ENCODE data around the gene KLHL42. TPM values are rescaled to one million over a fixed set of nuclear protein-coding genes. Genes with fewer than 3 reads are reported as not detected.

The KLHL42 gene
- total and polyA plus RNA-seq, 2 experiments from 2014 or later, result 7.6 to 33.2 TPM

- Mint-ChIP-seq H3K27ac (no peak overlapping the region), H3K27me3 (ENCODE audit: insufficient read depth, low read depth, poor library complexity) (peaks cover 2% of the 10 kb centered on the region), H3K4me1 (no peaks in the 10 kb centered on the region; the same call in 2 of the 3 replicates), H3K4me3 (no peak overlapping the region), H3K9me3 (peaks cover 4% of the 10 kb centered on the region; the same call in 2 of the 3 replicates), H3K36me3 (ENCODE audit: low read depth) (0 out of 3 replicates have a peak, but pooled peaks cover 2% of the 10 kb centered on the region)
- no peak for ATAC-seq
- TF ChIP-seq NANOG (IDR thresholded peaks at IDR 0.05; ENCODE audit: borderline replicate concordance), result no peak
- TF ChIP-seq, protein P1, sequence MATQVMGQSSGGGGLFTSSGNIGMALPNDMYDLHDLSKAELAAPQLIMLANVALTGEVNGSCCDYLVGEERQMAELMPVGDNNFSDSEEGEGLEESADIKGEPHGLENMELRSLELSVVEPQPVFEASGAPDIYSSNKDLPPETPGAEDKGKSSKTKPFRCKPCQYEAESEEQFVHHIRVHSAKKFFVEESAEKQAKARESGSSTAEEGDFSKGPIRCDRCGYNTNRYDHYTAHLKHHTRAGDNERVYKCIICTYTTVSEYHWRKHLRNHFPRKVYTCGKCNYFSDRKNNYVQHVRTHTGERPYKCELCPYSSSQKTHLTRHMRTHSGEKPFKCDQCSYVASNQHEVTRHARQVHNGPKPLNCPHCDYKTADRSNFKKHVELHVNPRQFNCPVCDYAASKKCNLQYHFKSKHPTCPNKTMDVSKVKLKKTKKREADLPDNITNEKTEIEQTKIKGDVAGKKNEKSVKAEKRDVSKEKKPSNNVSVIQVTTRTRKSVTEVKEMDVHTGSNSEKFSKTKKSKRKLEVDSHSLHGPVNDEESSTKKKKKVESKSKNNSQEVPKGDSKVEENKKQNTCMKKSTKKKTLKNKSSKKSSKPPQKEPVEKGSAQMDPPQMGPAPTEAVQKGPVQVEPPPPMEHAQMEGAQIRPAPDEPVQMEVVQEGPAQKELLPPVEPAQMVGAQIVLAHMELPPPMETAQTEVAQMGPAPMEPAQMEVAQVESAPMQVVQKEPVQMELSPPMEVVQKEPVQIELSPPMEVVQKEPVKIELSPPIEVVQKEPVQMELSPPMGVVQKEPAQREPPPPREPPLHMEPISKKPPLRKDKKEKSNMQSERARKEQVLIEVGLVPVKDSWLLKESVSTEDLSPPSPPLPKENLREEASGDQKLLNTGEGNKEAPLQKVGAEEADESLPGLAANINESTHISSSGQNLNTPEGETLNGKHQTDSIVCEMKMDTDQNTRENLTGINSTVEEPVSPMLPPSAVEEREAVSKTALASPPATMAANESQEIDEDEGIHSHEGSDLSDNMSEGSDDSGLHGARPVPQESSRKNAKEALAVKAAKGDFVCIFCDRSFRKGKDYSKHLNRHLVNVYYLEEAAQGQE (IDR thresholded peaks at IDR 0.05; ENCODE audit: unreplicated experiment), result no peak
- no peak for TF ChIP-seq ZNF114 (CRISPR knock-in tag; IDR thresholded peaks at IDR 0.05)
- no peak for TF ChIP-seq JUNB (IDR thresholded peaks at IDR 0.05; ENCODE audit: unreplicated experiment)
- TF ChIP-seq, protein P2, sequence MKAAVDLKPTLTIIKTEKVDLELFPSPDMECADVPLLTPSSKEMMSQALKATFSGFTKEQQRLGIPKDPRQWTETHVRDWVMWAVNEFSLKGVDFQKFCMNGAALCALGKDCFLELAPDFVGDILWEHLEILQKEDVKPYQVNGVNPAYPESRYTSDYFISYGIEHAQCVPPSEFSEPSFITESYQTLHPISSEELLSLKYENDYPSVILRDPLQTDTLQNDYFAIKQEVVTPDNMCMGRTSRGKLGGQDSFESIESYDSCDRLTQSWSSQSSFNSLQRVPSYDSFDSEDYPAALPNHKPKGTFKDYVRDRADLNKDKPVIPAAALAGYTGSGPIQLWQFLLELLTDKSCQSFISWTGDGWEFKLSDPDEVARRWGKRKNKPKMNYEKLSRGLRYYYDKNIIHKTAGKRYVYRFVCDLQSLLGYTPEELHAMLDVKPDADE (IDR thresholded peaks at IDR 0.05), result no peak
- TF ChIP-seq POLR2AphosphoS5 (IDR thresholded peaks at IDR 0.05; ENCODE audit: low read depth), result no peak
- no peak for TF ChIP-seq ZNF331 (CRISPR knock-in tag; IDR thresholded peaks at IDR 0.05; ENCODE audit: low read depth)
- TF ChIP-seq, protein P3, sequence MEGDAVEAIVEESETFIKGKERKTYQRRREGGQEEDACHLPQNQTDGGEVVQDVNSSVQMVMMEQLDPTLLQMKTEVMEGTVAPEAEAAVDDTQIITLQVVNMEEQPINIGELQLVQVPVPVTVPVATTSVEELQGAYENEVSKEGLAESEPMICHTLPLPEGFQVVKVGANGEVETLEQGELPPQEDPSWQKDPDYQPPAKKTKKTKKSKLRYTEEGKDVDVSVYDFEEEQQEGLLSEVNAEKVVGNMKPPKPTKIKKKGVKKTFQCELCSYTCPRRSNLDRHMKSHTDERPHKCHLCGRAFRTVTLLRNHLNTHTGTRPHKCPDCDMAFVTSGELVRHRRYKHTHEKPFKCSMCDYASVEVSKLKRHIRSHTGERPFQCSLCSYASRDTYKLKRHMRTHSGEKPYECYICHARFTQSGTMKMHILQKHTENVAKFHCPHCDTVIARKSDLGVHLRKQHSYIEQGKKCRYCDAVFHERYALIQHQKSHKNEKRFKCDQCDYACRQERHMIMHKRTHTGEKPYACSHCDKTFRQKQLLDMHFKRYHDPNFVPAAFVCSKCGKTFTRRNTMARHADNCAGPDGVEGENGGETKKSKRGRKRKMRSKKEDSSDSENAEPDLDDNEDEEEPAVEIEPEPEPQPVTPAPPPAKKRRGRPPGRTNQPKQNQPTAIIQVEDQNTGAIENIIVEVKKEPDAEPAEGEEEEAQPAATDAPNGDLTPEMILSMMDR (conservative IDR thresholded peaks at IDR 0.05; ENCODE audit: low read depth in 2 of 2), result no peak
- no peak for TF ChIP-seq CREB1 (CRISPR knock-in tag; IDR thresholded peaks at IDR 0.05; ENCODE audit: low read depth)
- no peak for TF ChIP-seq EZH2phosphoT487 (IDR thresholded peaks at IDR 0.05; ENCODE audit: unreplicated experiment)
- no peak for TF ChIP-seq STAT1 (IDR thresholded peaks at IDR 0.05; ENCODE audit: unreplicated experiment)
- TF ChIP-seq EZH2 (IDR thresholded peaks at IDR 0.05; ENCODE audit: low read depth, unreplicated experiment), result no peak
- TF ChIP-seq ZNF462 (CRISPR knock-in tag; IDR thresholded peaks at IDR 0.05), result no peak
- Histone ChIP-seq H3K27me3 (ENCODE audit: insufficient read depth) (no peaks in the 10 kb centered on the region), H3K27ac (ENCODE audit: low read depth) (no peak overlapping the region), H3F3A (replicated peaks; ENCODE audit: low read depth) (no peaks in the 10 kb centered on the region), H3K9me2 (ENCODE audit: insufficient read depth) (no peaks in the 10 kb centered on the region), H3K4me3 (no peak overlapping the region), H4K20me1 (replicated peaks; ENCODE audit: insufficient read depth) (no peaks in the 10 kb centered on the region), H3K36me3 (ENCODE audit: insufficient read depth) (no peaks in the 10 kb centered on the region), H3K4me1 (ENCODE audit: insufficient read depth) (no peaks in the 10 kb centered on the region), H3K4me2 (no peak overlapping the region), H3K79me2 (replicated peaks; ENCODE audit: insufficient read depth) (no peaks in the 10 kb centered on the region), H2AFZ (peak overlapping the region; percentile 82; the same call in 1 of the 2 replicates)
- DNase-seq (ENCODE audit: low spot score), result no peak
Observed at GRCh38 chr12:27824126-27824842, 44.3 kb downstream of the KLHL42 start.

Measured in GM23338 (cell line).